ENCODE results near the gene MDM1.
A peak's percentile ranks its signal among the peaks of the same experiment; 100 is the strongest.

Gene MDM1

GRCh38 chr12:68245180-68246021, 86.8 kb downstream of the MDM1 start:
- Histone ChIP-seq H3K9ac (ENCODE audit: low read length) (peak overlapping the region; percentile 60), H3K27me3 (ENCODE audit: control insufficient read depth in 1 of 2, insufficient read depth in 2 of 2, low read length in 2 of 2) (no peaks in the 10 kb centered on the region), H3K9me3 (ENCODE audit: low read length) (no peaks in the 10 kb centered on the region), H3K36me3 (ENCODE audit: insufficient read depth, low read length) (no peaks in the 10 kb centered on the region), H3K4me1 (ENCODE audit: insufficient read depth, low read length) (peaks cover 24% of the 10 kb centered on the region), H3K27ac (ENCODE audit: low read depth, low read length) (peak overlapping the region; percentile 82), H3K4me3 (ENCODE audit: low read depth in 1 of 2, low read length in 2 of 2) (peak overlapping the region; percentile 39 to 63)

Measured in muscle layer of colon (tissue), 2 donors.